Stimulated activated CD4-positive, alpha-beta T cell treated with anti-CD3 and anti-CD28 coated beads, Interleukin-4, amount 100 ng/mL, for 24 hours (primary cell): ENCODE results near the gene B4GALNT2.
"Not testable (repeated sequence)": the region's sequence is repeated elsewhere in the genome, so short reads cannot be mapped to it uniquely, and the experiment has no call there.

Experiments
- DNase-seq: peaks from one replicate; pipeline ENCODE4 v3.0.0-alpha.2; 2020

B4GALNT2 gene, protein sequence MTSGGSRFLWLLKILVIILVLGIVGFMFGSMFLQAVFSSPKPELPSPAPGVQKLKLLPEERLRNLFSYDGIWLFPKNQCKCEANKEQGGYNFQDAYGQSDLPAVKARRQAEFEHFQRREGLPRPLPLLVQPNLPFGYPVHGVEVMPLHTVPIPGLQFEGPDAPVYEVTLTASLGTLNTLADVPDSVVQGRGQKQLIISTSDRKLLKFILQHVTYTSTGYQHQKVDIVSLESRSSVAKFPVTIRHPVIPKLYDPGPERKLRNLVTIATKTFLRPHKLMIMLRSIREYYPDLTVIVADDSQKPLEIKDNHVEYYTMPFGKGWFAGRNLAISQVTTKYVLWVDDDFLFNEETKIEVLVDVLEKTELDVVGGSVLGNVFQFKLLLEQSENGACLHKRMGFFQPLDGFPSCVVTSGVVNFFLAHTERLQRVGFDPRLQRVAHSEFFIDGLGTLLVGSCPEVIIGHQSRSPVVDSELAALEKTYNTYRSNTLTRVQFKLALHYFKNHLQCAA

DNA sequence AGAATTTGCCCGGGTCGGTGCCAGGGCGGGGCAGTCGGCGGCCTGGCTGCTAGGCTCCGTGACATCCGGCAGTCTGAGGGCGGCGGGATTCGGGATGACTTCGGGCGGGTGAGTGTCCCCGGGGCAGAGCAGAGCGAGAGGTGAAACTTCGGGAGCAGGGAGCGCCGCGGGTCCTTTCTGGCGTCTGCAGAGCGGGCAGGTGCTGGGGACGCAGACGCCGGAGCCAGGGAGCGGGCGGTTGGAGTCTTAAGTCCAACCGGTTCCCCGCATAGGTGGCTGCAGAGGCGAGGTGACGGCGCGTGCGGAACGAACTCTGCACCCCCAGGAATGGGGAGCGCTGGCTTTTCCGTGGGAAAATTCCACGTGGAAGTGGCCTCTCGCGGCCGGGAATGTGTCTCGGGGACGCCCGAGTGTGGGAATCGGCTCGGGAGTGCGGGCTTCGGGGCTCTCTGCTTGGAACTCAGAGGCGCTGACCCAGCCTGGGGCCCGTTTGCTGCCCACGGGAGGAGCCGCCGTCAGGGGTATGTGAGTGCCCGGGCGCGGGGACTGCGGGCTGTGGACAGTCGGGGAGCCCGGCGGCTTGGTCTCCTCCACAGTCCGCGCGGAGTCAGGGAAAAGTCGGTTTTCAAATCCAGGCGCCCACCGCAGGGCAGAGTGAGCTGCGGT, at the start of gene B4GALNT2:
Gene B4GALNT2, plus strand, starts transcription at position 71 of the 666 bp plus-strand sequence. Its CDS starts 24 bp downstream, at position 95.
- DNase-seq = no peak

DNA sequence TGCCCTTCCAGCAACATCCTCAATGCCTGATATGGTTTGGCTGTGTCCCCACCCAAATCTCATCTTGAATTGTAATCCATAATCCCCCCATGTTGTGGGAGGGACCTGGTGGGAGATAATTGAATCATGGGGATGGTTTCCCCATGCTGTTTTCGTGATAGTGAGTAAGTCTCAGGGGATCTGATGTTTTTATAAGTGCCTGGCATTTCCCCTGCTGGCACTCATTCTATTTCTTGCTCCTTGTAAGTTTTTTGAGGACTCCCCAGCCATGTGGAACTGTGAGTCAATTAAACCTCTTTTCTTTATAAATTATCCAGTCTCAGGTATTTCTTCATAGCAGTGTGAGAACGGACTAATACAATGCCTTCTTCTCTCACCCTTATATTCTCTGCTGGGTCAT, 47.5 kb upstream of the B4GALNT2 start:
- DNase-seq = not testable (repeated sequence)

DNA sequence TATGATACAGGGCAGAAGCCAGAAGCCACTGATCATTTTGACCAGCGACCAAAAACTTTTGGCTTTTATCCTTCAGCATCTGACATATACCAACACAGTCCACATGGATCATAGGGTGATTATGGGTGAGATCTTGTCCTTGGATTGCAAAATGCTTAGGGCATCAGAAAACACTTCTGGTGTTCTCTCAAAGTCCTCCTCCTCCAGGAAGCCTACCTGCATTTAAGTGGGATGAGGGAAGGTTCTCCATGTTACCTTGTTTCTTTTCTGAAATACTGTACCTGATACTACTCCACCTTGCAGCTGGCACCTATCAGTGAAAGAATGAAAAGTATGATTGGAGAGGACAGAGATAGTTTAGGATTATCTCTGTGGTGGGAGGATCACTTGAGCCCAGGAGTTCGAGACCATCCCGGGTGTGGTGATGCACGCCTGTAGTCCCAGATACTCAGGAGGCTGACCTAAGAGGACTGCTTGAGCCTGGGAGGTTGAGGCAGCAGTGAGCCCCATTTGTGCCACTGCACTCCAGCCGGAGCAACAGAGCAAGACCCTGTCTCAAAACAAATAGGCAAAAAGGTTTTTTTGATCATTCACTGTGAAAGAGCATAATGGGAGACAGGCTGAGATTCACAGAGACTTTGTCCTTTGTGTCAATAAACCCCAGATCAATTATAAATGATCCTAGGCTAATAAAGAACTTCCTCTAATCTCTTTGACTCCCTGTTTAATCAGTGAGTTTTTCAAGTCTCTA, 46.8 kb upstream of the B4GALNT2 start:
- DNase-seq = no peak

DNA sequence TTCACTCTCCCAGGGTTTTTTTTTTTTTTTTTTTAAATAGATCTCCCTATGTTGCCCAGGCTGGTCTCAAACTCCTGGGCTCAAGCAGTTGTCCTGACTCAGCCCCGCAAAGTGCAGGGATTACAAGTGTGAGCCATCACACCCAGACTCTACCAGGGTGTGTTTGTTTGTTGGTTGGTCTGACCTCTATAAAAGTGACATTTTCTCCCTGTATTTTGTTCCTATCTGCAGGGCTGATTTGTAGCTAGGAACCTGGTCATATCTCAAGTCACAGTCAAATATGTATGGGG, 46.3 kb upstream of the B4GALNT2 start:
- no peak for DNase-seq

DNA sequence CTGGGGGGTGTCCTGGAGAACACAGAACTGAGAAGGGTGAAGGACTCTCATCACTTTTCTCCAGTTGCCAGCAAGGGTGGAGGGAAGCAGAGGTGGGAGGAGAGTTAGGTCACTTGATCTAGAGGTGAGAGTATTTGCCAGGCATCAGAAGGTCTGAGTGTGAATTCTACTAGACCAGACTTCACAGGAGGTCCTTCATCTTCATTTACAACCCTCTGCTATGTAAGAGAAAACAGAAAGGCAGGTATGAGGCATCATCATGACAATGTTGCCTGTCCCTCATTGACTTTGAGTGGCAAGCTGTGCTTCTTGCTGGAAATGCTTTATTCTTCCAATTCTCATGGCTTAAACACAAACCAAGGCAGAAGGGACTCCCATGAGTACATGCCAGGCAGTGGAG, 45.9 kb upstream of the B4GALNT2 start:
- no peak for DNase-seq

DNA sequence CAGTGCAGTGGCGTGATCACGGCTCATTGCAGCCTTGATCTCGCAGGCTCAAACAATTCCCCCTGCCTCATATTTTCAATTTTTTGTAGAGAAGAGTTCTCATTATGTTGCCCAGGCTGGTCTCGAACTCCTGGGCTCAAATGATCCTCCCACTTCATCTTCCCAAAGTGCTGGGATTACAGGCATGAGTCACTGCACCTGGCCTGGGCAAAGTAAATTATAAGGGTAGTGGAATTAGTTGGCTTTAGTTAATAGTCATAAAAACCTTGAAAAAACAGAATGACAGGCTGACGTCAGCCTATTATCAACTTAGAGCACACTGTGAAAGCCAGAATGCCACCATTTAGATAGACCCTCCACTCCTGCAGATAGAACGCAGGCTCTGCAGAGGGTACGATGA, 43.5 kb upstream of the B4GALNT2 start:
- no peak for DNase-seq

DNA sequence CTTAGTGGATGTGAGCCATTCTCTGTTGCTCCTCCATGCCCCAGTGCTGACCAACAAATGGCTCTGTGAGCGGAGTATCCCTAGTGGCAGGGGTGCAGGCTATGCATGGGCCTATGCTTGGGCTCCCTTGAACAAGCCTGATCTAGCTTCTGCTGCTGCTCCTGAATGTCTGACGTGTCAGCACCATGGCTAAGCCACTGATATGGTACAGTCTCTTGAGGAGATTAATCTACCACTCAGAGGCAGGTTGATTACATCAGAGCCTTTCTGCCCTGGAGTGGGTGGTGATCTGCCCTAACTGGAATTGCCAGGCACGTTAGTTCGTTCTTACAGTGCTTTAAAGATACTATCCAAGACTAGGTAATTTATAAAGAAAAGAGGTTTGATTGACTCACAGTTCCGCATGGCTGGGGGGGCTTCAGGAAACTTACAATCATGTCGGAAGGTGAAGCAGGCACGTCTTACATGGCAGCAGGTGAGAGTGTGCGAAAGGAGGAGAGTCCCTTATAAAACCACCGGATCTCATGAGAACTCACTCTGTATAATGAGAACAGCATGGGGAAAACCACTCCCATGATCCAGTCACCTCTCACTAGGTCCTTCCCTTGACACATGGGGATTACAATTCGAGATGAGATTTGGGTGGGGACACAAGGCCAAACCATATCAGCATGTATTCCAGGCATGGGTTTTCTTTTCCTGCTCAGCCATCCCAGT, 41.5 kb upstream of the B4GALNT2 start:
- no peak for DNase-seq

DNA sequence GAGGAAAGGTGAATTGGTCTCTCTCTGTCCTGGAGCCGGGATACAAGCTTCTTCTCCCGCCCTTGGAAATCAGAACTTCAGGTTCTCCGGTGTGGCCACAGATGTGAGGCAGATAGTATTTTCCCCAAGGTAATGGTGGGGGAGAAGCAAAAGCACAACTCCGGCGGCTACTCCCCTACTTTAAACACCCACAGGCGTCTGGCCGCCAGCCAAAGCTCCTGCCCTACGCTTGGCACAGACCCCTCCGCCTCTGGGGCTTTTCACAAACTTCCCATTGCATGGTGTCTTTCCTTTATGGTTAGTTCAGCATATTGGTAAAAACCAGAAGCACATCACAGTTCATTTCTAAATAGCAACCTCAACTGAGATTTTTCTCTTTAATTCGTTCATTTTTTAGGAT, 39.4 kb upstream of the B4GALNT2 start:
- no peak for DNase-seq

DNA sequence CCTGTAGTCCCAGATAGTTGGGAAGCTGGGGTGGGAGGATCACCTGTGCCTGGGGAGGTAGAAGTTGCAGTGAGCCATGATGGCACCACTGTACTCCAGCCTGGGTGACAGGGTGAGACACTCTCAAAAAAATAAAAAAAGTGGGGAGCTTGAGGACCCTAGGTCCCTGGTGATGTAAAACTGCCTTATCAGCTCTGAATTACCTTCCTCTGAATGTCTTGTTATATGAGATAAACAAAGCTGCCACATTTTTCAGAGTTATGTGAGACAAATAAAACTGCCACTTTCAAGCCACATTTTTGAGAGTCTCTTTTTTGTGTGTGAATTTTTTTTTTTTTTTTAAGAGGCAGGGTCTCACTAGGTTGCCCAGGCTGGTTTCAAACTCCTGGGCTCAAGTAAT, 32.0 kb upstream of the B4GALNT2 start:
- no peak for DNase-seq

DNA sequence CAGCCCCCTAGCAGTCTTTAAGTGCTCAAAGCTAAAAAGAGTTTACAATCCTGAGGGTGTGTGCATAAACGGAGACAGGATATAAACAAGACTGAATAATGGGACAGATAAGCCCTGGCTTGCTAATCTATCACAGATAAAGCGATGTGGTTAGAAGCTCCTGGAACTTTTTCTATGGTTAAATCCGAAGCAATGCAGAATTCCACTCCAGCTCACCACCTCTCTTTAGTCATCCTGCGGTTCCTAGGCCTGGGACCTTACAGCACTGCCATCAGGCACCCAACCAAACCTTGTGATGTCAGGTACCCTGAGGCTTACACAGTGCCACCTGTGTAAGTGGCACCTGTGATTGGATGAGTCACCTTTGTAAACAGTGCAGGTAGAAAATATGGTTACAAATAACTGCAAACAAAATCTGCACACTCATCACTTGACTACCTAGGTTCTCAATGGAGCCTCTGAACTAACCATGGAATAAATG, 31.5 kb upstream of the B4GALNT2 start:
- DNase-seq = no peak

DNA sequence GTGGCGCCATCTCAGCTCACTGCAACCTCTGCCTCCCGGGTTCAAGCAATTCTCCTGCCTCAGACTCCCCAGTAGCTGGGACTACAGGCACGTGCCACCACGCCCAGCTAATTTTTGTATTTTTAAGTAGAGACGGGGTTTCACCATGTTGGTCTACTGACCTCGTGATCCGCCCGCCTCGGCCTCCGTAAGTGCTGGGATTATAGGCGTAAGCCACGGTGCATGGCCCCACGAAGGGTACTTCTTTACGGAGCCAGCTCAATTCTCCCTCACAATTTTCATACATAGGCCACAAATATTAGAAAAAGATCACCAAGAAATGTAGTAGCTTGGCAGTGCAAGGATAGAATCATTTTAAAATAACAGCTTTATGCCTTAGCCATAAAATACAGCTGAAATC, 29.2 kb upstream of the B4GALNT2 start:
- DNase-seq = not testable (repeated sequence)

DNA sequence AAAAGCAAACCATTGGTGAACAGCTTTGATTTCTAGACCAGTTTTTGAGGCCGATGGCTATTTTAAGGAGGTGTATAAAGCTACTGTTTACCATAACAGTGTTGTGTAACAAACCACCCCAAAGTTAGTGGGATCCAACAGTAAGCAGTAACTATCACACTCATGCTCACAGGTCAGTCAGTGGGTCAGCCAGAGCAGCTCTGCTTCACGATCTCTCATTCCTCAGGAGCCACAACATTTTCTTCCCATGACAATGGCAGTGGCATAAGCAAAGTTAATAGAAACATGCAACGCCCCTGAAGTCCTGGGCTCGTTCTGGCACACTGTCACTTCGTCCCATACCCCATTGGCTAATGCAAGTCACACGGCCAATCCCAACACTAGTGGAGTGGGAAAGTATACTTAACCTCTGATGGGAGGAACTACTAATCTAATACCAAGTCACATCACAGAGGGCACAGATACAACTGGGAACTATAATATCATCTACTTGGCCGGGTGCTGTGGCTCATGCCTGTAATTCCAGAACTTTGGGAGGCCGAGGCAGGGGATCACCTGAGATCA, 28.0 kb upstream of the B4GALNT2 start:
- DNase-seq = no peak

DNA sequence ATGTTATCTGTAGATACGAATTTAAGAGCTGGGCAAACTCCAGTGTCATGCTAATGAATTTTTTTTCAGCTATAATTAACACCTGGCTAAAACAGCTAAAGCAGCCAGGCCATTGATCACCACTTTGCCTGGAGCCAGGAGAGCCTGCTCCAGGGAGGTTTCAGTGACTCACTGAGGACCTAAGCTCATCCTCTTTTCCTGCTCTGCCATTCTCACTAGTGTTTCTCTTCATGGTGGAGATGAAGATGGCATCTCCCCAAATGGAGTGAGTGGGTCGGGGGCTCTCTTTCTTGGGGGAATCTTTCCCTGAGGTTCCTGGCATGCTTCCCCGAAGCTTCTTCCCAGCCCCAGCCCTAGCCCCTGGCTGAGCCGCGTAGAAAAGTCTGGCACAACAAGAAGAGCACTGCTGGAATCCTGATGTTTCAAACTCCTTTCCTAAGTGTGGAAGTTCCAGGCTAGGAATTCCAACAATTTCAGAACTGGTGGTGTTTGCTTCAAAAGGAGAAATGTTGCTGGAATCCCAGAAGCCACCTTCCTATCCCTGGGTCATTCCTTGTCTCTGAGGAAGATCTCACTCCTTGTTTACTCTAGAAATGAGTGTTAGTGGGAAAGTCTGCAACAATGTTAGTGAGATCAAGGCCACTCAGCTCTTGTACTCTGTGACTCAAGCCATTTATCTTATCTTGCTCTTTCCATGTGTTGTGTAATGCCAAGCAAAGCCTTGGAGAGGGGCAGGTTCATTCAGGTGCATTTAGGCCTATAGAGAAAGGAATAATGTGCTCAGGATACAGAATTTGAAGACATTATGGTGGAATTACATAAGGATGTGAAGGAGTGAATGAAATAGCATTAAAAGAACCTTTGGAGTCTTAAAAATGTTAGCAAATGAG, 26.0 kb upstream of the B4GALNT2 start:
- no peak for DNase-seq

DNA sequence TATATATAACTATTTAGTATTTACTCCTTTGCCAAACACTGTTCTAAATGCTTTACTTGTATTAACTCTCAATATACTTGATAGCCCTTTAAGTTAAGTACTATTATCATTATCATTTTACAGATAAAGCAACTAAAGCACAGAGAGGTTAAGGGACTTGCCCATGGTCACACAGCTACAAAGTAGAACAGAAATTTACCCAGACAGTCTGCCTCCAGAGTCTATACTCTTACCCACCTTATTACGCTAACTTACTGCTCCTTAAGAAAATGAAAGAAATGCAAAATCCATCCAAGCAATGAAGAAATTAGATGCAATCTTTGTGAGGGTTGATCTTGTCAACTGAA, 25.4 kb upstream of the B4GALNT2 start:
- no peak for DNase-seq

DNA sequence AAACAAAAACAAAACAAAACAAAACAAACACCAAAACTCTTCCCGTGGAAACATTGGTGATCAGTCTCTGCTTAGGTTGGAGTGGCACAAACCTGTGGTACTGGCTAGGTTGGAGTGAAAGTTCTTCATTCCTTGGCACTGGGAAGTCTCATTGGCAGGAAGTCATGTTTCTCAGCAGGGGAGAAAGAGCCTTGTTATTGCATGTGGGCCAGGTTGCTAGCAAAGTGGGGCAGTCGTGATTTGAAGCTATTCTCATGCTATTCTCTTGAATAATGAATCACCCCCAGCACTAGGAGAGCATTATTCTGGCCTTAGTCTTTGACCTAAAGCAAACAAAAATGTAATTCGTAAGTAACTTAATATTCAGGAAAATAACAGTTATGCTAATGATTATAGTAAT, 24.3 kb upstream of the B4GALNT2 start:
- DNase-seq = no peak

DNA sequence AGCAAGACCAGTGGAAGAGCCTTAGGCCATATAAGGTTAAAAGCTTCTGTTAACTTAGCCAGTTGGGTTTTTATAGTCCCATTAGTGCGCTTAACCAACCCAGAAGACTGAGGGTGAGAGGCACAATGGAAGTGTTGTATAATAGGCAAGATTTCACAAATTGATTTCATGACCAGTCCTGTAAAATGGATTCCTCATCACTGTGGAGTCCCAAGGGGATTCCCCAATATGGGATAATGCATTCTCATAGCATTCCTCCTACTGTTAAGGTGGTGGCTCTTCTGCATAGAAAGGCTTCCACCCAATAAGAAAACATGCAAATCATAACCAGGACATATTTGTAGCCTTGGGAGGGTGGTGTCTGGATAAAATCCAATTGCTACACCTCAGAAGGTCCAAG, 22.1 kb upstream of the B4GALNT2 start:
- DNase-seq = no peak

DNA sequence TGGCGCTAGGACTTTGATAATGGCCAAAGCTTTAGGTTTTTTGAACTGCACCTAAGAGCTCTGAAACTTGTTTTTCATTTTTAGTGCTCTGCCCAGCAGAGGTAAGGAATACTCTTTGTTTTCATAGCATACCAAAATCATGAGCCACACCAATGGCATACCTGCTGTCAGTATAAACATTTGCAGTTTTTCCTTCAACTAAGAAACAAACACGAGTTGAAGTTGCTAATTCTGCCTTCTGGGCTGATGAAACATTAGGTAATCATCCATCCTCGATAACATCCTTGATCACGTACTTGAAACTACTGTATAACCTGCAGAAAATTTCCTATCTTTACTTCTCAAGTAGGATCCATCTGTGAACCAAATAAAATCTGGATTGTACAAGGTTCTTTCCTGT, 20.6 kb upstream of the B4GALNT2 start:
- no peak for DNase-seq

DNA sequence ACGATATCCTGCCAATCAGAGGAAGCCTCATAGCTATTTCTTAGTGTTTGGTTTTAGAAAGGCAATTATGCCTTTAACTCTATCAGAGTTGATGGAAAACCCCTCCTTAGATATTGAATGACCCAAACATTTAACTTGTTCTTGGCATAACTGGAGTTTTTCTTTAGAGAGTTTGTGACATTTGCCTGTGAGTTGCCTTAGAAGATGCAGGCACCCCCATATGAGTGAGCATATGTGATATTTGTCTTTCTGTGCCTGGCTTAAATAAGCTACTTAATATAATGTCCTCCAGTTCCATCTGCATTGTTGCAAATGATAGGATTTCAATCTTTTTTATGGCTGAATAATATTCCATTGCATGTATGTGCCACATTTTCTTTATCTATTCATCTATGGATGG, 19.6 kb upstream of the B4GALNT2 start:
- DNase-seq = no peak

DNA sequence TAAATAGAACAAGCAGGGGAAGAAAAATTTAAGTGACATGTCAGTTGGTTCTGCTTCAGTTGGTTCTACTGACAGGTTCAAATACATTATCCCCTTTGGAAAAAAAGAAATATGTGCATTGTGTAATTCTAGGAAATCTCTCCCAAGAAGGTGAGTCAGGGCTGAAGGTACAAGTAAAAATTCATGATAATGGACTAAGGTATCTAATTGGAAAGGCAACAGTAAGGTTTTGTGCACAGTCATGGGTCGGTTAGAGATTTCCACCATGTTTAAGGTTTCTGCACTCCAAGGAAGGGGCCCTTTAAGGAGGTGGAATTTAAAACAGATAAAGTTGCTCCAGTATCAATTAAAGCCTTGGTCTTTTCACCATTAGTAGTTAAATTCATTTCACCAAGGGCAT, 17.9 kb upstream of the B4GALNT2 start:
- no peak for DNase-seq

DNA sequence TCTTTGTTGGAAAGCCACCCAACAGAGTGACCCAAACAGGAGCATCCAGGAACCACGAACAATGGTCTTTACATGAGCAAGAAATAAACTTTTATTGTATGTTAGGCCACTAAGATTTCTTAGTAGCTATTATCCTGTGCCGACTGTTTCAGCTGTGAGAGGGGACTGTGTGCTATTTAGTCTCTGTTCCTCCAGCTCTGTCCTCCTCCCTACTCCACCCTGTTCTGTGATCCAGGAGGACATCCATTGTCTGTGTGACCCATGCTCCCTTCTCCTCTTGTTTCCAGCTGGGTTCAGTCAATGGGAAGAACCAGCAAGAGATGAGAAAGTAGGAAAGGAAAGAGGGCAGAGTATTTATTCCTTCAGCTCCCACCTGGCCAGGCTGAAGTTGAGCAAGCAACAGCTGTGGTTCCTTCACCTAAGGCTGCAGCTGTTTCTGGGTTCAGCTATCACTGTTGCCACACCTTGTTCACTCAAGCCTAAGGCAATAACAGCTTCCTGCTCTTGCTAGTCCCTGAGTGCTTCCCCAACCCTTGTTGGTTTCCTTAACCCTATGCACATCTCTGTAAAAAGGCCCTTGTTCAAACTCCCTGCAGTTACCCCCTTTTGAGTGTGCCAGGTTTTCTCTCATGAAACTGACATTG, 14.9 kb upstream of the B4GALNT2 start:
- DNase-seq = no peak

DNA sequence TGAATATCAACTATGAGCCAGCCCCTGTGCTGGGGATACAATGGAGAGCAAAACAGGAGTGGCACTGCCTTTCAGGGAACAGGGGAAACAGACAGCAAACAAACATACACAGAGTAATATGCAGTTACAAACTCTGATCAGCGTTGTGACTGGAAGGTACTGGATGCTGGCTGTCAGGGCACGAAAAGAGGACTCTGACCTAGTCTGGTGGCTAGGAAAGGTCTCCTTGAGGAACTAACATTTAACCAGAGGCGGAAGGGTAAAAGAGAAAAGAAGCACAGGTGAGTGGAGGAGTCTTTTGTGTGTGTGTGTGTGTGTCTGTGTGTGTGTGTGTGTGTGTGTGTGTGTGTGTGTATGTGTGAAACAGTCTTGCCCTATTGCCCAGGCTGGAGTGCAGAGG, 12.4 kb upstream of the B4GALNT2 start:
- DNase-seq = no peak
